H1 (cell line): Measurements from ENCODE around the gene SYT6. TPM values are rescaled to one million over a fixed set of nuclear protein-coding genes. Genes with fewer than 3 reads are reported as not detected.

Source experiments
- ASH2L ChIP-seq: fragments of 200-600, 300-600 bp; sonication (generic); IDR thresholded peaks from one replicate; pipeline ENCODE4 v1.7.1; 2017; ENCODE audit warnings: low read length
- CREB1 ChIP-seq: IDR thresholded peaks from 2 replicates; pipeline ENCODE4 v1.6.1; 2012; ENCODE audit warnings: inconsistent platforms
- GABPA ChIP-seq: IDR thresholded peaks from 2 replicates; pipeline ENCODE4 v1.6.1; 2011; ENCODE audit warnings: mild to moderate bottlenecking, low read length, moderate library complexity, borderline replicate concordance; ENCODE audit not compliant: insufficient read depth
- GTF2F1 ChIP-seq: IDR thresholded peaks from 2 replicates; pipeline ENCODE4 v1.6.1; 2012; ENCODE audit warnings: low read depth, low read length, improper control_type of control experiment, borderline replicate concordance
- JUN ChIP-seq: IDR thresholded peaks from 2 replicates; pipeline ENCODE4 v1.6.1; 2011; ENCODE audit warnings: low read depth, mild to moderate bottlenecking, improper control_type of control experiment, low read length
- KDM4A ChIP-seq: IDR thresholded peaks from one replicate; pipeline ENCODE4 v1.7.1; 2012; ENCODE audit warnings: low read depth, mild to moderate bottlenecking, moderate library complexity, low read length, inconsistent platforms; ENCODE audit not compliant: severe bottlenecking
- MAFK ChIP-seq: IDR thresholded peaks from 2 replicates; pipeline ENCODE4 v1.6.1; 2012; ENCODE audit warnings: low read depth, mild to moderate bottlenecking, improper control_type of control experiment, low read length
- PHF8 ChIP-seq: fragments of 200-600 bp; sonication (generic); conservative IDR thresholded peaks from 2 replicates; pipeline ENCODE4 v1.7.1; 2012; ENCODE audit warnings: low read depth, mild to moderate bottlenecking, inconsistent platforms, low read length, moderate library complexity
- POU5F1 ChIP-seq: IDR thresholded peaks from 2 replicates; pipeline ENCODE4 v1.6.1; 2011; ENCODE audit warnings: low read depth, mild to moderate bottlenecking, low read length, moderate library complexity
- RAD21 ChIP-seq, 2 experiments: IDR thresholded peaks in 1 of 2; conservative IDR thresholded peaks in 1 of 2; 2 replicates each; pipeline ENCODE4 v1.6.1; 2011; ENCODE audit warnings: low read depth in 2 of 2, low read length in 2 of 2, improper control_type of control experiment in 1 of 2, inconsistent platforms in 1 of 2, mild to moderate bottlenecking in 1 of 2, moderate library complexity in 1 of 2
- SIX5 ChIP-seq: IDR thresholded peaks from 2 replicates; pipeline ENCODE4 v1.6.1; 2011; ENCODE audit warnings: mild to moderate bottlenecking, low read depth, low read length
- TAF1 ChIP-seq: IDR thresholded peaks from 2 replicates; pipeline ENCODE4 v1.6.1; 2011; ENCODE audit warnings: mild to moderate bottlenecking, low read depth, low read length
- TBP ChIP-seq: IDR thresholded peaks from 2 replicates; pipeline ENCODE4 v1.6.1; 2011; ENCODE audit warnings: low read depth, low read length, improper control_type of control experiment
- YY1 ChIP-seq: IDR thresholded peaks from 2 replicates; pipeline ENCODE4 v1.6.1; 2011; ENCODE audit warnings: low read depth, mild to moderate bottlenecking, low read length
- ZNF274 ChIP-seq: IDR thresholded peaks from 2 replicates; pipeline ENCODE4 v1.7.0; 2012; ENCODE audit warnings: low read length, borderline replicate concordance; ENCODE audit errors: extremely low read depth
- polyA plus RNA-seq, 7 experiments: library from polyadenylated mRNA; depleted of rRNA in 3 of 7; stranded (reverse) in 5 of 7; unstranded in 2 of 7; fragments of >200 nt in 5 of 7; fragments of 200-250 nt in 2 of 7; gene quantifications; 1 replicate in 5 of 7; 2 replicates in 1 of 7; 4 replicates in 1 of 7; pipeline versions ENCODE4 v1.2.1 to v1.2.3, GENCODE V29; 2011 to 2013; ENCODE audit warnings: missing spikeins in 2 of 7, mixed read lengths in 2 of 7
- total RNA-seq: library from RNA; stranded (reverse); fragmentation: NEBNext Ultra II Directional; extraction: Animal tissue kit (Norgen Biotek cat#: 25700); gene quantifications from 2 replicates; pipeline ENCODE4 v1.2.1, GENCODE V29; 2021
- TF ChIP-seq, protein P1 (sequence below): IDR thresholded peaks from 2 replicates; pipeline ENCODE4 v1.6.1; 2011; ENCODE audit warnings: low read length, improper control_type of control experiment
- TF ChIP-seq, protein P2 (sequence below): IDR thresholded peaks from 2 replicates; pipeline ENCODE4 v1.6.1; 2012; ENCODE audit warnings: inconsistent platforms

Gene SYT6
- total and polyA plus RNA-seq, 2 of the 8 experiments (the other 6 are each of a cell fraction or from before 2014, with no cell fraction given), result 33.7 to 83.5 TPM

DNA sequence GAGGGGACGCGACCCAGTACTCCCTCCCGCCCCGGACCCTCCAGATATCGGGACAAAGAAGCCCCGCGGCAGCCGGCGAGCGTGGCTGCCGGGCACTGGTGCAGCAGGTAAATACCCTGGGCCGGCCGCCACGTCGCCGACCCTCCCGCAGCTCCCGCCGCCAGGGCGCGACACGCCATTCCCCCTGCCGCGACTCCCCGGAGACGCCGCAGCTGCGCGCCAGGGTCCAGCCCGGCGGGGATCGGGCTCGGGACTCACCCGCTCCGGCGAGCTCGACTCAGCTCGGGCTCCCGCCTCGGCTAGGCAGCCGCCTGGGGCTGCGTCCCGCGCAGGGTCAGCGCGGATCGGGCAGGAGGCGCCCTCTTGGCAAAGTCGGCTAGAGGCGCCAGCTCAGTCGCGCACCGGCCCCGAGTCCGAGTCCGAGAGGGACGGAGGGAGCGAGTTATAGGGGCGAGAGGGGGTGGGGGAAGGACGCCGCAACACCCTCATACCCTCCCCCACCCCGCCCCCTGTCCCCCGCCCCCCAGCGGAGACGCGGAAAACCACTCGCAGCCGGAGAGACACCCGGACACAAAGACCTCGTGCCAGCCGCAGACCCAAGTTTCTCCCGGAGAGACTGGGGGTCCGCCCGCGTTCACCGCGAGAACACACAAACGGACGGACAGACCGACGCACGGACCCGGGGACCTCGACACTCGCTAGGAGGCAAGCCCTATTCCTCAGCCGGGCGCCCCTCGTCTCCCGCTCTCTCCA, 985 bp downstream of the SYT6 start (continued):
- TF ChIP-seq, protein P1, sequence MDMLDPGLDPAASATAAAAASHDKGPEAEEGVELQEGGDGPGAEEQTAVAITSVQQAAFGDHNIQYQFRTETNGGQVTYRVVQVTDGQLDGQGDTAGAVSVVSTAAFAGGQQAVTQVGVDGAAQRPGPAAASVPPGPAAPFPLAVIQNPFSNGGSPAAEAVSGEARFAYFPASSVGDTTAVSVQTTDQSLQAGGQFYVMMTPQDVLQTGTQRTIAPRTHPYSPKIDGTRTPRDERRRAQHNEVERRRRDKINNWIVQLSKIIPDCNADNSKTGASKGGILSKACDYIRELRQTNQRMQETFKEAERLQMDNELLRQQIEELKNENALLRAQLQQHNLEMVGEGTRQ, result no peak
- TF ChIP-seq PHF8 (peak; percentile 58), ASH2L (peak; percentile 31), TBP (peak; percentile 42; the same call in 1 of the 2 replicates), POU5F1 (no peak), GTF2F1 (no peak), KDM4A (peak; percentile 71), MAFK (no peak), JUN (no peak), ZNF274 (no peak), CREB1 (no peak), TAF1 (0 out of 2 replicates have a peak, but pooled peaks have one; percentile 14), YY1 (no peak), RAD21 (IDR thresholded peaks at IDR 0.05 in 1 of 2, conservative IDR thresholded peaks at IDR 0.05 in 1 of 2; ENCODE audit: low read depth in 2 of 2, low read length in 2 of 2) (0 out of 4 replicates have a peak, but pooled peaks of 1 of the 2 experiments have one; percentile 4), SIX5 (no peak), GABPA (no peak)
- TF ChIP-seq, protein P2, sequence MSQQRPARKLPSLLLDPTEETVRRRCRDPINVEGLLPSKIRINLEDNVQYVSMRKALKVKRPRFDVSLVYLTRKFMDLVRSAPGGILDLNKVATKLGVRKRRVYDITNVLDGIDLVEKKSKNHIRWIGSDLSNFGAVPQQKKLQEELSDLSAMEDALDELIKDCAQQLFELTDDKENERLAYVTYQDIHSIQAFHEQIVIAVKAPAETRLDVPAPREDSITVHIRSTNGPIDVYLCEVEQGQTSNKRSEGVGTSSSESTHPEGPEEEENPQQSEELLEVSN, result peak; percentile 56
